PC-3 (cell line): ENCODE results near the gene HSPA12B. TPM values are rescaled to one million over a fixed set of nuclear protein-coding genes. Genes with fewer than 3 reads are reported as not detected.

ENCODE experiments used
- ATAC-seq: fragments of 200-7000 bp; cut with Tn5 transposase; 2 replicates; pipeline ENCODE4 v1.9.1; 2020; ENCODE audit warnings: mild to moderate bottlenecking, moderate library complexity
- BruUV-seq: library from RNA; stranded (reverse); fragments of 400-500 nt; replicated peaks from 2 replicates; lab custom pipeline; 2021; lab: Mats Ljungman, UMichigan
- CTCF ChIA-PET: fragments of 300-600 bp; sonication (Branson Sonifier 250); formaldehyde crosslinking; loops from one replicate; lab custom pipeline; 2022; ENCODE audit warnings: antibody characterized with exemption; lab: Charles Lee
- POLR2A ChIA-PET: fragments of 300-600 bp; sonication (Branson Sonifier 250); formaldehyde crosslinking; loops from one replicate; lab custom pipeline; 2022; ENCODE audit warnings: antibody characterized with exemption; ENCODE audit not compliant: unreplicated experiment; lab: Charles Lee
- DNase-seq: peaks from one replicate; pipeline ENCODE4 v3.0.0-alpha.2; 2015
- H2AFZ ChIP-seq: fragments of 300-600 bp; sonication (generic); 2 replicates; pipeline ENCODE4 v1.6.0; 2016; ENCODE audit warnings: antibody characterized with exemption, low read length
- H3F3A ChIP-seq: fragments of 300-600 bp; sonication (generic); one replicate; pipeline ENCODE4 v1.6.0; 2017; ENCODE audit warnings: antibody characterized with exemption, low read length, control low read depth, mild to moderate bottlenecking; ENCODE audit not compliant: unreplicated experiment
- H3K27ac ChIP-seq: fragments of 300-600 bp; sonication (generic); 2 replicates; pipeline ENCODE4 v1.5.1; 2016; ENCODE audit warnings: mild to moderate bottlenecking, low read length
- H3K27me3 ChIP-seq: fragments of 300-600 bp; sonication (generic); 2 replicates; pipeline ENCODE4 v1.6.1; 2016; ENCODE audit warnings: low read length, mixed read lengths
- H3K36me3 ChIP-seq: fragments of 300-600 bp; sonication (generic); 2 replicates; pipeline ENCODE4 v1.6.1; 2016; ENCODE audit warnings: low read depth, mixed run types, low read length, mixed read lengths
- H3K4me1 ChIP-seq: fragments of 300-600 bp; sonication (generic); 2 replicates; pipeline ENCODE4 v1.5.1; 2016; ENCODE audit warnings: low read length; ENCODE audit not compliant: insufficient read depth
- H3K4me2 ChIP-seq: fragments of 300-600 bp; sonication (generic); 2 replicates; pipeline ENCODE4 v1.6.0; 2016; ENCODE audit warnings: low read length
- H3K4me3 ChIP-seq: fragments of 300-600 bp; sonication (generic); 2 replicates; pipeline ENCODE4 v1.5.1; 2016; ENCODE audit warnings: mild to moderate bottlenecking, low read length, mixed read lengths
- H3K79me2 ChIP-seq: fragments of 300-600 bp; sonication (generic); 2 replicates; pipeline ENCODE4 v1.6.1; 2017; ENCODE audit warnings: low read length, mixed read lengths
- H3K9ac ChIP-seq: fragments of 300-600 bp; sonication (generic); 2 replicates; pipeline ENCODE4 v1.6.0; 2016; ENCODE audit warnings: mild to moderate bottlenecking, low read length
- H3K9me2 ChIP-seq: fragments of 300-600 bp; sonication (generic); replicated peaks from 2 replicates; pipeline ENCODE4 v1.6.1; 2016; ENCODE audit warnings: mixed run types, low read length, mixed read lengths
- H3K9me3 ChIP-seq: fragments of 300-600 bp; sonication (generic); 2 replicates; pipeline ENCODE4 v1.6.1; 2016; ENCODE audit warnings: low read length, mixed read lengths
- H4K20me1 ChIP-seq: fragments of 300-600 bp; sonication (generic); 2 replicates; pipeline ENCODE4 v1.6.1; 2016; ENCODE audit warnings: low read length, mixed read lengths
- EZH2 ChIP-seq: fragments of 300-600 bp; sonication (generic); IDR thresholded peaks from one replicate; pipeline ENCODE4 v1.6.1; 2017; ENCODE audit warnings: antibody characterized with exemption, mild to moderate bottlenecking, low read length; ENCODE audit not compliant: unreplicated experiment
- EZH2phosphoT487 ChIP-seq: fragments of 300-600 bp; sonication (generic); IDR thresholded peaks from 2 replicates; pipeline ENCODE4 v1.6.1; 2018; ENCODE audit warnings: mild to moderate bottlenecking, antibody characterized with exemption, low read length, borderline replicate concordance
- intact Hi-C: fragments of 100-400 bp; cut with micrococcal nuclease; formaldehyde crosslinking; loops from 2 replicates; pipeline ENCODE4 v1.9.0; 2023
- total RNA-seq: library from RNA; depleted of rRNA; stranded (reverse); fragments of >200 nt; gene quantifications from 2 replicates; pipeline ENCODE4 v1.2.3, GENCODE V29; 2014
- TF ChIP-seq, protein P1 (sequence below): fragments of 300-600 bp; sonication (generic); conservative IDR thresholded peaks from 2 replicates; pipeline ENCODE4 v1.5.1; 2017; ENCODE audit warnings: antibody characterized with exemption, low read depth, mild to moderate bottlenecking, low read length

The HSPA12B gene
- total RNA-seq, 1 experiment from 2014 or later: not detected

GRCh38 chr20:3701061-3701998, 31.2 kb upstream of the HSPA12B start:
- Histone ChIP-seq H3K27ac (no peak overlapping the region), H3K79me2 (no peaks in the 10 kb centered on the region), H2AFZ (no peak overlapping the region), H3K9me3 (no peaks in the 10 kb centered on the region), H3K9me2 (no peaks in the 10 kb centered on the region), H3K27me3 (no peaks in the 10 kb centered on the region), H3F3A (no peaks in the 10 kb centered on the region), H3K4me1 (no peaks in the 10 kb centered on the region), H4K20me1 (no peaks in the 10 kb centered on the region), H3K4me3 (no peak overlapping the region), H3K9ac (no peak overlapping the region), H3K36me3 (no peaks in the 10 kb centered on the region), H3K4me2 (no peak overlapping the region)
- DNase-seq: no peak
- ChIA-PET POLR2A (no interaction called here), CTCF (no interaction called here)
- BruUV-seq: no TSS peak
- TF ChIP-seq EZH2phosphoT487 (no peak), EZH2 (no peak)
- TF ChIP-seq, protein P1, sequence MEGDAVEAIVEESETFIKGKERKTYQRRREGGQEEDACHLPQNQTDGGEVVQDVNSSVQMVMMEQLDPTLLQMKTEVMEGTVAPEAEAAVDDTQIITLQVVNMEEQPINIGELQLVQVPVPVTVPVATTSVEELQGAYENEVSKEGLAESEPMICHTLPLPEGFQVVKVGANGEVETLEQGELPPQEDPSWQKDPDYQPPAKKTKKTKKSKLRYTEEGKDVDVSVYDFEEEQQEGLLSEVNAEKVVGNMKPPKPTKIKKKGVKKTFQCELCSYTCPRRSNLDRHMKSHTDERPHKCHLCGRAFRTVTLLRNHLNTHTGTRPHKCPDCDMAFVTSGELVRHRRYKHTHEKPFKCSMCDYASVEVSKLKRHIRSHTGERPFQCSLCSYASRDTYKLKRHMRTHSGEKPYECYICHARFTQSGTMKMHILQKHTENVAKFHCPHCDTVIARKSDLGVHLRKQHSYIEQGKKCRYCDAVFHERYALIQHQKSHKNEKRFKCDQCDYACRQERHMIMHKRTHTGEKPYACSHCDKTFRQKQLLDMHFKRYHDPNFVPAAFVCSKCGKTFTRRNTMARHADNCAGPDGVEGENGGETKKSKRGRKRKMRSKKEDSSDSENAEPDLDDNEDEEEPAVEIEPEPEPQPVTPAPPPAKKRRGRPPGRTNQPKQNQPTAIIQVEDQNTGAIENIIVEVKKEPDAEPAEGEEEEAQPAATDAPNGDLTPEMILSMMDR: no peak
- no peak for ATAC-seq
- intact Hi-C loops: no loop called here

GRCh38 chr20:3702611-3703391, 29.7 kb upstream of the HSPA12B start:
- TF ChIP-seq EZH2 (no peak), EZH2phosphoT487 (no peak)
- TF ChIP-seq, protein P1: no peak
- Histone ChIP-seq H3K79me2 (no peaks in the 10 kb centered on the region), H3K9ac (no peak overlapping the region), H3K4me3 (no peak overlapping the region), H3F3A (no peaks in the 10 kb centered on the region), H3K27me3 (no peaks in the 10 kb centered on the region), H4K20me1 (no peaks in the 10 kb centered on the region), H2AFZ (no peak overlapping the region), H3K9me3 (no peaks in the 10 kb centered on the region), H3K4me1 (no peaks in the 10 kb centered on the region), H3K4me2 (no peak overlapping the region), H3K36me3 (no peaks in the 10 kb centered on the region), H3K9me2 (no peaks in the 10 kb centered on the region), H3K27ac (no peak overlapping the region)
- ChIA-PET POLR2A (no interaction called here), CTCF (no interaction called here)
- no TSS peak for BruUV-seq
- intact Hi-C loops: no loop called here
- DNase-seq (no peak), ATAC-seq (no peak)
